ENCODE measurements around the gene CYP1A2.

Gene CYP1A2

GRCh38 chr15:74799856-74800558 is 51.4 kb downstream of the CYP1A2 start:
- H3K36me3 ChIP-seq (replicated peaks; ENCODE audit: insufficient read depth, low read length) = peaks cover 21% of the 10 kb centered on the region
- peaks cover 47% of the 10 kb centered on the region for H3F3A ChIP-seq (ENCODE audit: insufficient read depth, low read length)
- H3K4me3 ChIP-seq (ENCODE audit: low read length) = no peak overlapping the region
- peak overlapping the region; percentile 45 for H3K4me2 ChIP-seq (ENCODE audit: low read depth, low read length)
- peak overlapping the region; percentile 82 for H3K27ac ChIP-seq (ENCODE audit: low read length)
- peaks cover 65% of the 10 kb centered on the region for H3K79me2 ChIP-seq (ENCODE audit: low read length)
- no peak overlapping the region for H2AFZ ChIP-seq (ENCODE audit: low read length)
- no peaks in the 10 kb centered on the region for H3K9me2 ChIP-seq (replicated peaks; ENCODE audit: insufficient read depth, low read length)
- peak; percentile 88 for DNase-seq
- TF ChIP-seq, protein P1, sequence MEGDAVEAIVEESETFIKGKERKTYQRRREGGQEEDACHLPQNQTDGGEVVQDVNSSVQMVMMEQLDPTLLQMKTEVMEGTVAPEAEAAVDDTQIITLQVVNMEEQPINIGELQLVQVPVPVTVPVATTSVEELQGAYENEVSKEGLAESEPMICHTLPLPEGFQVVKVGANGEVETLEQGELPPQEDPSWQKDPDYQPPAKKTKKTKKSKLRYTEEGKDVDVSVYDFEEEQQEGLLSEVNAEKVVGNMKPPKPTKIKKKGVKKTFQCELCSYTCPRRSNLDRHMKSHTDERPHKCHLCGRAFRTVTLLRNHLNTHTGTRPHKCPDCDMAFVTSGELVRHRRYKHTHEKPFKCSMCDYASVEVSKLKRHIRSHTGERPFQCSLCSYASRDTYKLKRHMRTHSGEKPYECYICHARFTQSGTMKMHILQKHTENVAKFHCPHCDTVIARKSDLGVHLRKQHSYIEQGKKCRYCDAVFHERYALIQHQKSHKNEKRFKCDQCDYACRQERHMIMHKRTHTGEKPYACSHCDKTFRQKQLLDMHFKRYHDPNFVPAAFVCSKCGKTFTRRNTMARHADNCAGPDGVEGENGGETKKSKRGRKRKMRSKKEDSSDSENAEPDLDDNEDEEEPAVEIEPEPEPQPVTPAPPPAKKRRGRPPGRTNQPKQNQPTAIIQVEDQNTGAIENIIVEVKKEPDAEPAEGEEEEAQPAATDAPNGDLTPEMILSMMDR (IDR thresholded peaks at IDR 0.05; ENCODE audit: low read length) = peak; percentile 97
- TF ChIP-seq EZH2phosphoT487 (IDR thresholded peaks at IDR 0.05; ENCODE audit: low read length) = no peak
- peaks cover 30% of the 10 kb centered on the region for H3K4me1 ChIP-seq (ENCODE audit: low read length)
- peak overlapping the region; percentile 10; the same call in 1 of the 2 replicates for H3K9ac ChIP-seq (ENCODE audit: low read length)
- no peaks in the 10 kb centered on the region for H3K9me3 ChIP-seq (replicated peaks; ENCODE audit: insufficient read depth, low read length)
- no peaks in the 10 kb centered on the region for H3K27me3 ChIP-seq (replicated peaks; ENCODE audit: insufficient read depth, low read length)
- peaks cover 23% of the 10 kb centered on the region; the same call in 1 of the 2 replicates for H4K20me1 ChIP-seq (ENCODE audit: insufficient read depth, low read length)

DNA sequence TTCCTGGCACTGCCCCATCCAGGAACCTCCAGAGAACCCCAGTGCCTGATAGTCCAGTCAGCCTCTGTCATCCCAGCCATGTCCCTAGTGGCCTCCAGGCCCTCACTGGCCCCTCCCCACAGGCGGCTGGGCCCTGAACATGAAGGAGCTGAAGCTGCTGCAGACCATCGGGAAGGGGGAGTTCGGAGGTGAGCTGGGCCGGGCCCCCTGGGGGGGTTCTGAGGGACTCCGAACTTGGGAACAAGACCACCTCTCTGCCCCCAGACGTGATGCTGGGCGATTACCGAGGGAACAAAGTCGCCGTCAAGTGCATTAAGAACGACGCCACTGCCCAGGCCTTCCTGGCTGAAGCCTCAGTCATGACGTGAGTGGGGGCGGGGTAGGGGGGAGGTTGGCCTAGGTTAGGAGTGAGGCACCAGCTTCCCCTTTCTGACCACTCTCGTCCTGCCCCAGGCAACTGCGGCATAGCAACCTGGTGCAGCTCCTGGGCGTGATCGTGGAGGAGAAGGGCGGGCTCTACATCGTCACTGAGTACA is 52.0 kb downstream of the CYP1A2 start:
- Histone ChIP-seq H3K4me1 (ENCODE audit: low read length) (peaks cover 30% of the 10 kb centered on the region), H3K9ac (ENCODE audit: low read length) (no peak overlapping the region), H3K4me3 (ENCODE audit: low read length) (no peak overlapping the region), H4K20me1 (ENCODE audit: insufficient read depth, low read length) (peaks cover 21% of the 10 kb centered on the region; the same call in 1 of the 2 replicates), H3K36me3 (replicated peaks; ENCODE audit: insufficient read depth, low read length) (peaks cover 21% of the 10 kb centered on the region), H3K27me3 (replicated peaks; ENCODE audit: insufficient read depth, low read length) (no peaks in the 10 kb centered on the region), H3K27ac (ENCODE audit: low read length) (no peak overlapping the region), H2AFZ (ENCODE audit: low read length) (no peak overlapping the region), H3K9me2 (replicated peaks; ENCODE audit: insufficient read depth, low read length) (no peaks in the 10 kb centered on the region), H3F3A (ENCODE audit: insufficient read depth, low read length) (peaks cover 42% of the 10 kb centered on the region), H3K79me2 (ENCODE audit: low read length) (peaks cover 59% of the 10 kb centered on the region), H3K9me3 (replicated peaks; ENCODE audit: insufficient read depth, low read length) (no peaks in the 10 kb centered on the region), H3K4me2 (ENCODE audit: low read depth, low read length) (no peak overlapping the region)
- no peak for DNase-seq
- TF ChIP-seq, protein P1 (IDR thresholded peaks at IDR 0.05; ENCODE audit: low read length) = no peak
- TF ChIP-seq EZH2phosphoT487 (IDR thresholded peaks at IDR 0.05; ENCODE audit: low read length) (no peak), EZH2 (optimal IDR thresholded peaks at IDR 0.05; ENCODE audit: low read depth, low read length) (no peak)

GRCh38 chr15:74801311-74801997 is 52.8 kb downstream of the CYP1A2 start:
- Histone ChIP-seq H3K9me2 (replicated peaks; ENCODE audit: insufficient read depth, low read length) (no peaks in the 10 kb centered on the region), H3K9ac (ENCODE audit: low read length) (no peak overlapping the region), H3K36me3 (replicated peaks; ENCODE audit: insufficient read depth, low read length) (peaks cover 21% of the 10 kb centered on the region), H3K4me3 (ENCODE audit: low read length) (no peak overlapping the region), H3K27ac (ENCODE audit: low read length) (no peak overlapping the region), H3K9me3 (replicated peaks; ENCODE audit: insufficient read depth, low read length) (no peaks in the 10 kb centered on the region), H3F3A (ENCODE audit: insufficient read depth, low read length) (peaks cover 36% of the 10 kb centered on the region), H3K27me3 (replicated peaks; ENCODE audit: insufficient read depth, low read length) (no peaks in the 10 kb centered on the region), H2AFZ (ENCODE audit: low read length) (no peak overlapping the region), H3K4me1 (ENCODE audit: low read length) (peaks cover 30% of the 10 kb centered on the region), H3K79me2 (ENCODE audit: low read length) (peaks cover 51% of the 10 kb centered on the region), H4K20me1 (ENCODE audit: insufficient read depth, low read length) (peaks cover 21% of the 10 kb centered on the region; the same call in 1 of the 2 replicates), H3K4me2 (ENCODE audit: low read depth, low read length) (no peak overlapping the region)
- no peak for DNase-seq
- TF ChIP-seq, protein P1 (IDR thresholded peaks at IDR 0.05; ENCODE audit: low read length) = no peak
- TF ChIP-seq EZH2phosphoT487 (IDR thresholded peaks at IDR 0.05; ENCODE audit: low read length) (no peak), EZH2 (optimal IDR thresholded peaks at IDR 0.05; ENCODE audit: low read depth, low read length) (no peak)
